Activated CD8-positive, alpha-beta memory T cell treated with anti-CD3 and anti-CD28 coated beads for 1 hour (primary cell): ENCODE results near the gene TBXAS1.
"Not testable (repeated sequence)": the region's sequence is repeated elsewhere in the genome, so short reads cannot be mapped to it uniquely, and the experiment has no call there.

Experiments
- DNase-seq, 2 donors: peaks; one replicate each; pipeline ENCODE4 v3.0.0-alpha.2; 2020; ENCODE audit warnings: low read depth in 1 of 2; ENCODE audit errors: extremely low read depth in 1 of 2

The TBXAS1 gene

GRCh38 chr7:139913021-139913844, 84.2 kb downstream of the TBXAS1 start:
- no peak for DNase-seq

GRCh38 chr7:139913845-139914135, 84.7 kb downstream of the TBXAS1 start:
- DNase-seq, result no peak

- no peak for DNase-seq
Measured at GRCh38 chr7:139914306-139915267, 85.5 kb downstream of the TBXAS1 start.

DNA sequence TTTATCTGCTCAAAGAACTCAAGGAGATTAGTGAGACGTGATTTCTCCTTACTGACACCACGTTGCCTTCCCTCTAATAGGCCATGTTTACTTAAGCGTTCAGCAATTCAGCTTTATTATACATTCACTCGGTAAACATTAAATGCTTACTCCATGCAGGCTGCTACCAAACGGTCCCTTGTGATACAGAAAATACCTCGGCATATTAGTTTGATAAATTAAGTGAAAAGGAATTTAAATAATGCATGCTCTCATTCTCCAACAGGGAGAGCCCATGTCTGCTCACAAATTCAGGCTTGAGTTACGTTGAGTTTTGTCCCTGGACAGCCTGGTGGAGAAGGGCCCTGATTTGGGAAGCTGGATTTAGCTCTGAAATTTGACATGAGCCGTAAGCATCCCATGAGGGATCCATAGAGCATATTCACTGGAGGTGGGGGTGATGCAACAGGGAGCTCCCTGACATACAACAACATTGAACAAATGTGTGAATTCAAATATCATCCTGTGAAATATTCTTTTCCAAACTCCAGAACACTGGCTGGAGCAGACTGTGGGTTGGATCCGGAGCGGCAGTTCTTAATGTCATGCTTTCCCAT, 86.3 kb downstream of the TBXAS1 start:
- DNase-seq, result no peak

- peak in 1 of 2 donors; percentile 25 for DNase-seq
Measured at GRCh38 chr7:139915864-139916716, 87.0 kb downstream of the TBXAS1 start.

GRCh38 chr7:139916717-139917395, 87.8 kb downstream of the TBXAS1 start:
- DNase-seq, result no peak

DNA sequence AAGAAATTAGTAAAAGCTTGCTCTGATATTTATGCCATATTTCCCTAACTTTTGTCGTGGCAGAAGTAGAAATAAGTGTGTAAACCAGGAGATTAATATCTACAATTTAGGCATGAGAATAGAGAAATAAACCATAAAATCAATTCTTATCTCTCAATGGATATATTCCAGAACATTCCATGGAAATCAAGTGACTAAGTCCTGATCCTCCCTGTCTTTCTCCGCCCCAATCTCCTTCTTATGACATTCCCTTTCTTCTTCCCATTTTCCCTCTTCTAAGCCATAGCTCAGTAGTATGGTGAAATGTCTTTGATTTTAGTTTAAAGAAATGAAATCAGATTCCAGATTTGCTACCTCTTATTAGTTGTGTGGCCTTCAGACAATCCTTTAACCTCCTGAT, 88.8 kb downstream of the TBXAS1 start:
- DNase-seq, result no peak

DNA sequence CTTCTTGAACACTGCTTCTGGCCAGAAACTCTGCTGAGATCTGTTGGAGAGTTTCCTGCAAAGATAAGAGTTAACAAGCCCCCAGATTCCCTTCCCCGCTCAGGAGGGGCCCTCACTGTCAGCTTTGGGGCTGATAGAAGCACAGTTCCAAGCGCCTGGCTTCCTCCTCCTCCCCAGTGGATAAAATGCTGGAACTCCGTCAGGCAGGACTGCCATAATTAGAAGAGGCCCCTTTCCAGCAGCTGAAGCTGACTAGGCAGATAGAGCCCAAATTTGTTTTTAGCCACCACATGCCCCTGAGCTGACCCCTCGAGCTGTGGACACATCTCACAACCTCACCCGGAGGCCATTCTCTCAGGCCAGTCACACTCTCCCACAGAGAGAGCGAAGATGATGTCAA, 89.4 kb downstream of the TBXAS1 start:
- no peak for DNase-seq

- no peak for DNase-seq
Measured at GRCh38 chr7:139923090-139923489, 94.0 kb downstream of the TBXAS1 start.

- DNase-seq, result no peak
Measured at GRCh38 chr7:139924461-139924860, 95.4 kb downstream of the TBXAS1 start.

DNA sequence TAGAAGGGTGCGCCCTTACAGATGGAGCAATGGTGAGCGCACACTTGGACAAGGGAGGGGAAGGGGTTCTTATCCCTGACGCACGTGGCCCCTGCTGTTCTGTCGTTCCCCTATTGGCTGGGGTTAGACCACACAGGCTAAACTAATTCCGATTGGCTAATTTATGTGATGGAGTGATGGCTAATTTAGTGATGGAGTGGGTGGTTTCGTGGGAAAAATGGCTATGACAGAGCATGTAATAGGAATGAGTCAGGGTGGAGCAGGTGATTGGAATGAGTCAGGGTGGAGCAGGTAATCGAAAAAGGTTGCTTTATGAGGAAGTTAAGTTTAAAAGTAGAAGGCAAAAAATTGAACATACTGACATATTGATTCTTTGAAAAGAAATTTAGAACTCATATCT, 100.2 kb downstream of the TBXAS1 start:
- not testable (repeated sequence) for DNase-seq

DNA sequence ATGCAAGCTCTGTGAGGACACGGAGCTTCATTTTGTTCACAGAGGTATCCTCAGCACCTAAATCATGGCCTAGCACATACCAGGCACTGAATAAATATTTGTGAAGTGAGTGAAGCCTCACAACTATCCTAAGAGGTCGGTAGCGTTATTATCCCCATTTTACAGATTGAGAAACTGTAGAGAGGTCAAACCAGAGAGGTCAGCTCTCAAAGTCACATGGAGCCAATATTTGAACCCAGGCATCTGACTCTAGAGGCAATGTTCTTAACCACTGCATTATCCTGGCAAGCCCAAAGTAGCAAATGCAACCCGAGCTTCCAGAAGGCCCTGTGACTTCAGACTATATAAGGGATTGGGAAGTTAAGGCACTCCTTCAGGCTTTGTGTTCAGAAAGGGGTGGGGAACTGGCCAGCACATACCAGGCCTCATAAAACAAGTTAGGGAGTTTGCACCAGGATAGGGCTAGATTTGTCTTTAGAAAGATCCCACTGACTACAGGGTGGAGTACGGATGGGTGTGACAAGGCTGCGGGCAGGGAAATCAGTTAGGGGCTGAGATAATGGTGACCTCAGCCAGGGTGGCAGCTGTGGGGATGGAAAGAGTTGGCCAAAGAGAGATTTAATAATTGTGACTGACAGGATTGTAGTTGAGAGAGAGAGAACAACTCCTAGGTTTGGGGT, 101.4 kb downstream of the TBXAS1 start:
- DNase-seq, result no peak

DNA sequence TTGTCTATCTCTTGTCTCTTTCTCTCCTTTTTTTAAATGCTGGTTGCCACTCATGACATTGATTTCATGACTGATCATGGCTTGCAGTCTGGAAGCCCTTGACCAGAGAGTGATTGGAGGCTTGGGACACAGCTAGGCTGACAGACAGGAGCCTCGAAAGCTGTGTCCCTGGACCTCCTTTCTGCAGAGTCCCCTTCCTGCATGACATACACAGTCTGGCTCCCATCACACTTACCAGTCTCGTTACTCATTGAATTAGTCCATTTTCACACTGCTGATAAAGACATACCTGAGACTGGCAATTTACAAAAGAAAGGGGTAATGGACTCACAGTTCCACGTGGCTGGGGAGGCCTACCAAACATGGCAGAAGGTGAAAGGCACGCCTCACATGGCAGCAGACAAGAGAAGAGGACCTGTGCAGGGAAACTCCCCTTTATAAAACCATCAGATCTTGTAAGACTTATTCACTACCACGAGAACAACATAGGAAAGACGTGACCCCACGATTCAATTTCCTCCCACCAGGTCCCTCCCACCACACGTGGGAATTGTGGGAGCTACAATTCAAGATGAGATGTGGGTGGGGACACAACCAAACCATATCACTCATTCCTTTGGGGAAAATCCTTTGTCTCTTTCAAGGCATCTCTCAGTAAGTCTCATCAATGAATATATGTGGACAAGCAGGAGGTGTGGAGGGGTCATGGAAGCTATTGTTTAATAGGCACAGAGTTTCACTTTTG, 102.3 kb downstream of the TBXAS1 start:
- no peak for DNase-seq

DNA sequence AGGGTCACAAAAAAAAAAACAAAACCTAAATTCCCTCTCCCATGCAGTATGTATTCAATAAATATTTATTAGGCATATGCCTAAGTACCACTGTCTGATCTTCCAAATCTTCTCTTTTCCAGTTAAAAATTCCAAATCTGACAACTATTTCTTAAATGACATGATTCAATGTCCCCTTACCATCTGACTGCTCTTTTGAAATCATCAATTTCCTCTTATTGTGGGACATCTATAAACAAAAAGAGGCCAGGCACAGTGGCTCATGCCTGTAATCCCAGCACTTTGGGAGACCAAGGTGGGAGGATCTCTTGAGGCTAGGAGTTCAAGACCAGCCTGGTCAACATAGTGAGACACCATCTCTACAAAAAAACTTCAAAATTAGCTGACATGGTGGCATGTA, 103.5 kb downstream of the TBXAS1 start:
- no peak for DNase-seq

- DNase-seq, result no peak
Measured at GRCh38 chr7:139936760-139937310, 107.8 kb downstream of the TBXAS1 start.

GRCh38 chr7:139937715-139938114, 108.7 kb downstream of the TBXAS1 start:
- DNase-seq, result no peak

- DNase-seq, result no peak
Measured at GRCh38 chr7:139940866-139941265, 111.8 kb downstream of the TBXAS1 start.

- no peak for DNase-seq
Measured at GRCh38 chr7:139941421-139941820, 112.4 kb downstream of the TBXAS1 start.

GRCh38 chr7:139941866-139942265, 112.8 kb downstream of the TBXAS1 start:
- DNase-seq, result no peak
